ENCODE measurements around the gene CNN1.

DNA sequence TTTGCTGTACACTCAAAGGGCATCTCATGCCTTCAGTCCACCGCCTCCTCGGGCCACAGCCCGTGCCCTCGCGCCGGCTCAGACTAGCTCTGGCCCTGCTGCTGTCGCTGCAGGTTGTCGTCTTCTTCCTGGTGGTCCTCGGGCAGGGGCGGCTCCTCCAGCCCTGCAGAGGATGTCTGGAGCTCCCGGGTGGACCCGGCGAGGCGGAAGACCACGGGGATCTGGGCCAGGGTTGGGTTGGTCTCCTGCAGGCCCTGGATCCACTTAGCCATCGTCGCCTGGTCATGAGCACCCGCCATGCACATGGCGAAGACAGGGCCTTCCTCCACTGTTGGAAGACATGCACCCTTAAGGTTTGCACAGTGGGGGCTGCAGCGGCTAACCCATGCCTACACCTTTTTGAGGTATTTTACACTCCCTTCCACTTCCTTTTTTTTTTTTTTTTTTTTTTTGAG is 32.5 kb upstream of the CNN1 start:
- TF ChIP-seq EP300 (IDR thresholded peaks at IDR 0.05; ENCODE audit: low read depth in 2 of 2, low read length in 2 of 2) = no peak
- TF ChIP-seq EP300 (CRISPR knock-in tag; IDR thresholded peaks at IDR 0.05; ENCODE audit: borderline replicate concordance) = no peak
- TF ChIP-seq, protein P1, sequence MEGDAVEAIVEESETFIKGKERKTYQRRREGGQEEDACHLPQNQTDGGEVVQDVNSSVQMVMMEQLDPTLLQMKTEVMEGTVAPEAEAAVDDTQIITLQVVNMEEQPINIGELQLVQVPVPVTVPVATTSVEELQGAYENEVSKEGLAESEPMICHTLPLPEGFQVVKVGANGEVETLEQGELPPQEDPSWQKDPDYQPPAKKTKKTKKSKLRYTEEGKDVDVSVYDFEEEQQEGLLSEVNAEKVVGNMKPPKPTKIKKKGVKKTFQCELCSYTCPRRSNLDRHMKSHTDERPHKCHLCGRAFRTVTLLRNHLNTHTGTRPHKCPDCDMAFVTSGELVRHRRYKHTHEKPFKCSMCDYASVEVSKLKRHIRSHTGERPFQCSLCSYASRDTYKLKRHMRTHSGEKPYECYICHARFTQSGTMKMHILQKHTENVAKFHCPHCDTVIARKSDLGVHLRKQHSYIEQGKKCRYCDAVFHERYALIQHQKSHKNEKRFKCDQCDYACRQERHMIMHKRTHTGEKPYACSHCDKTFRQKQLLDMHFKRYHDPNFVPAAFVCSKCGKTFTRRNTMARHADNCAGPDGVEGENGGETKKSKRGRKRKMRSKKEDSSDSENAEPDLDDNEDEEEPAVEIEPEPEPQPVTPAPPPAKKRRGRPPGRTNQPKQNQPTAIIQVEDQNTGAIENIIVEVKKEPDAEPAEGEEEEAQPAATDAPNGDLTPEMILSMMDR (CRISPR knock-in tag; IDR thresholded peaks at IDR 0.05) = no peak
- TF ChIP-seq SP5 (CRISPR knock-in tag; IDR thresholded peaks at IDR 0.05; ENCODE audit: borderline replicate concordance, low read depth) = no peak
- no peak for TF ChIP-seq EZH2 (conservative IDR thresholded peaks at IDR 0.05; ENCODE audit: low read depth, low read length)
- TF ChIP-seq NKX3-1 (CRISPR knock-in tag; IDR thresholded peaks at IDR 0.05) = no peak
- TF ChIP-seq ZNF720 (CRISPR knock-in tag; IDR thresholded peaks at IDR 0.05) = no peak
- no peak for TF ChIP-seq ZNF703 (CRISPR knock-in tag; IDR thresholded peaks at IDR 0.05; ENCODE audit: borderline replicate concordance)
- no peak for TF ChIP-seq PPARG (CRISPR knock-in tag; conservative IDR thresholded peaks at IDR 0.05)
- no peak for TF ChIP-seq POLR2A (IDR thresholded peaks at IDR 0.05; ENCODE audit: insufficient read depth in 1 of 2, low read depth in 2 of 2, low read length in 2 of 2)
- TF ChIP-seq SRSF1 (optimal IDR thresholded peaks at IDR 0.05; ENCODE audit: low read depth, low read length) = no peak
- TF ChIP-seq ZNF138 (CRISPR knock-in tag; IDR thresholded peaks at IDR 0.05; ENCODE audit: low read depth) = no peak
- TF ChIP-seq IRF2 (CRISPR knock-in tag; IDR thresholded peaks at IDR 0.05) = no peak
- TF ChIP-seq, protein P2, sequence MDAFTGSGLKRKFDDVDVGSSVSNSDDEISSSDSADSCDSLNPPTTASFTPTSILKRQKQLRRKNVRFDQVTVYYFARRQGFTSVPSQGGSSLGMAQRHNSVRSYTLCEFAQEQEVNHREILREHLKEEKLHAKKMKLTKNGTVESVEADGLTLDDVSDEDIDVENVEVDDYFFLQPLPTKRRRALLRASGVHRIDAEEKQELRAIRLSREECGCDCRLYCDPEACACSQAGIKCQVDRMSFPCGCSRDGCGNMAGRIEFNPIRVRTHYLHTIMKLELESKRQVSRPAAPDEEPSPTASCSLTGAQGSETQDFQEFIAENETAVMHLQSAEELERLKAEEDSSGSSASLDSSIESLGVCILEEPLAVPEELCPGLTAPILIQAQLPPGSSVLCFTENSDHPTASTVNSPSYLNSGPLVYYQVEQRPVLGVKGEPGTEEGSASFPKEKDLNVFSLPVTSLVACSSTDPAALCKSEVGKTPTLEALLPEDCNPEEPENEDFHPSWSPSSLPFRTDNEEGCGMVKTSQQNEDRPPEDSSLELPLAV (CRISPR knock-in tag; conservative IDR thresholded peaks at IDR 0.05; ENCODE audit: low read depth) = no peak
- TF ChIP-seq ZNF501 (CRISPR knock-in tag; IDR thresholded peaks at IDR 0.05) = no peak

Measured in HepG2 (cell line).